Neural cell (in vitro differentiated cells): ENCODE data around the gene ZDHHC3.

Experiments used
- CTCF ChIP-seq: fragments of 450-650 bp; IDR thresholded peaks from 2 replicates; pipeline ENCODE4 v1.5.1; 2014; ENCODE audit warnings: antibody characterized with exemption, mild to moderate bottlenecking, moderate library complexity; ENCODE audit not compliant: poor library complexity, severe bottlenecking
- EP300 ChIP-seq: fragments of 450-650 bp; conservative IDR thresholded peaks from 2 replicates; pipeline ENCODE4 v1.6.1; 2014; ENCODE audit warnings: antibody characterized with exemption, mild to moderate bottlenecking, moderate library complexity; ENCODE audit not compliant: poor library complexity, severe bottlenecking

GRCh38 chr3:44896440-44896839 lies 79.5 kb downstream of the ZDHHC3 start:
- TF ChIP-seq CTCF: no peak
- TF ChIP-seq EP300: no peak
